ENCODE data around the gene TSSK3. TPM values are rescaled to one million over a fixed set of nuclear protein-coding genes. Genes with fewer than 3 reads are reported as not detected.

Gene TSSK3
- total RNA-seq, 1 experiment from 2014 or later: 3.9 TPM

- H3K27ac ChIP-seq: no peak overlapping the region
- H3K9me3 ChIP-seq (ENCODE audit: insufficient read depth, low read depth): no peaks in the 10 kb centered on the region
- no peak for DNase-seq
- POLR2A ChIA-PET (ENCODE audit: unreplicated experiment): no interaction called here
- no peak for TF ChIP-seq CTCF (conservative IDR thresholded peaks at IDR 0.05)
- no peak for TF ChIP-seq EZH2 (IDR thresholded peaks at IDR 0.05; ENCODE audit: low read depth)
- peaks cover 27% of the 10 kb centered on the region; the same call in 1 of the 2 replicates for H3K36me3 ChIP-seq (ENCODE audit: low read depth)
- no TSS peak for BruUV-seq (replicated peaks)
- H2AFZ ChIP-seq: no peak overlapping the region
- no peaks in the 10 kb centered on the region for H3K9me2 ChIP-seq (ENCODE audit: insufficient read depth)
- CTCF ChIA-PET: interaction anchor here (0.5 kb wide), 1 partner anchor 22 kb away, joined by 3 read pairs; no protein-coding TSS in a partner anchor
- no peak overlapping the region for H3K4me3 ChIP-seq
- intact Hi-C loops (cut with micrococcal nuclease; ENCODE audit: unreplicated experiment): no loop called here
- peaks cover 5% of the 10 kb centered on the region; the same call in 1 of the 2 replicates for H4K20me1 ChIP-seq (ENCODE audit: insufficient read depth)
- no peak overlapping the region for H3K4me2 ChIP-seq
- no peaks in the 10 kb centered on the region for H3K27me3 ChIP-seq (ENCODE audit: insufficient read depth, low read depth)
- no peaks in the 10 kb centered on the region for H3K4me1 ChIP-seq (replicated peaks; ENCODE audit: insufficient read depth)
- peaks cover 19% of the 10 kb centered on the region for H3F3A ChIP-seq (ENCODE audit: insufficient read depth, low read depth)
- H3K79me2 ChIP-seq (ENCODE audit: low read depth): no peaks in the 10 kb centered on the region
Measured at GRCh38 chr1:32367912-32368635, 5.7 kb downstream of the TSSK3 start.

GRCh38 chr1:32372149-32372756 is 9.9 kb downstream of the TSSK3 start:
- Histone ChIP-seq H3K27me3 (ENCODE audit: insufficient read depth, low read depth) (no peaks in the 10 kb centered on the region), H3K9me3 (ENCODE audit: insufficient read depth, low read depth) (no peaks in the 10 kb centered on the region), H3K27ac (no peak overlapping the region), H3K4me3 (no peak overlapping the region), H3F3A (ENCODE audit: insufficient read depth, low read depth) (peaks cover 11% of the 10 kb centered on the region), H3K9me2 (ENCODE audit: insufficient read depth) (no peaks in the 10 kb centered on the region), H3K4me2 (no peak overlapping the region), H3K79me2 (ENCODE audit: low read depth) (no peaks in the 10 kb centered on the region), H2AFZ (no peak overlapping the region), H3K4me1 (replicated peaks; ENCODE audit: insufficient read depth) (no peaks in the 10 kb centered on the region), H3K36me3 (ENCODE audit: low read depth) (peaks cover 41% of the 10 kb centered on the region), H4K20me1 (ENCODE audit: insufficient read depth) (peaks cover 5% of the 10 kb centered on the region; the same call in 1 of the 2 replicates)
- ChIA-PET CTCF (interaction anchor here (0.6 kb wide), 1 partner anchor 499 kb away, joined by 3 read pairs; no protein-coding TSS in a partner anchor), POLR2A (ENCODE audit: unreplicated experiment) (interaction anchor here (0.6 kb wide), 1 partner anchor 155 kb away, joined by 3 read pairs; no protein-coding TSS in a partner anchor)
- no TSS peak for BruUV-seq (replicated peaks)
- intact Hi-C loops (cut with micrococcal nuclease; ENCODE audit: unreplicated experiment): no loop called here
- TF ChIP-seq CTCF (conservative IDR thresholded peaks at IDR 0.05): no peak
- TF ChIP-seq EZH2 (IDR thresholded peaks at IDR 0.05; ENCODE audit: low read depth): no peak
- no peak for DNase-seq

- Histone ChIP-seq H3K27me3 (ENCODE audit: insufficient read depth, low read depth) (no peaks in the 10 kb centered on the region), H3K4me2 (no peak overlapping the region), H2AFZ (no peak overlapping the region), H3K9me2 (ENCODE audit: insufficient read depth) (no peaks in the 10 kb centered on the region), H3K9me3 (ENCODE audit: insufficient read depth, low read depth) (no peaks in the 10 kb centered on the region), H3K4me3 (no peak overlapping the region), H4K20me1 (ENCODE audit: insufficient read depth) (peaks cover 5% of the 10 kb centered on the region; the same call in 1 of the 2 replicates), H3K36me3 (ENCODE audit: low read depth) (peaks cover 42% of the 10 kb centered on the region), H3K4me1 (replicated peaks; ENCODE audit: insufficient read depth) (no peaks in the 10 kb centered on the region), H3K27ac (no peak overlapping the region), H3F3A (ENCODE audit: insufficient read depth, low read depth) (peaks cover 11% of the 10 kb centered on the region), H3K79me2 (ENCODE audit: low read depth) (no peaks in the 10 kb centered on the region)
- TF ChIP-seq CTCF (conservative IDR thresholded peaks at IDR 0.05): no peak
- no peak for TF ChIP-seq EZH2 (IDR thresholded peaks at IDR 0.05; ENCODE audit: low read depth)
- no TSS peak for BruUV-seq (replicated peaks)
- ChIA-PET POLR2A (ENCODE audit: unreplicated experiment) (no interaction called here), CTCF (no interaction called here)
- DNase-seq: no peak
- intact Hi-C loops (cut with micrococcal nuclease; ENCODE audit: unreplicated experiment): no loop called here
Measured at GRCh38 chr1:32373996-32374592, 11.8 kb downstream of the TSSK3 start.
